NCI-H748 (cell line): Measurements from ENCODE around the gene CALML3.
A peak's percentile ranks its signal among the peaks of the same experiment; 100 is the strongest.

ENCODE experiments used
- DNase-seq: peaks from one replicate; lab custom pipeline; 2025; ENCODE audit not compliant: unreplicated experiment; lab: John Stamatoyannopoulos, UW

The CALML3 gene

GRCh38 chr10:5506246-5506645 lies 18.5 kb upstream of the CALML3 start:
- DNase-seq = no peak

- DNase-seq = no peak
Measured at GRCh38 chr10:5506751-5507648, 17.8 kb upstream of the CALML3 start.

- no peak for DNase-seq
Measured at GRCh38 chr10:5507649-5508131, 17.1 kb upstream of the CALML3 start.

- no peak for DNase-seq
Measured at GRCh38 chr10:5508161-5508604, 16.6 kb upstream of the CALML3 start.

- DNase-seq = no peak
Measured at GRCh38 chr10:5508786-5509185, 16.0 kb upstream of the CALML3 start.

- no peak for DNase-seq
Measured at GRCh38 chr10:5509236-5509635, 15.5 kb upstream of the CALML3 start.

- DNase-seq = no peak
Measured at GRCh38 chr10:5509691-5510090, 15.1 kb upstream of the CALML3 start.

- no peak for DNase-seq
Measured at GRCh38 chr10:5510281-5511072, 14.3 kb upstream of the CALML3 start.

GRCh38 chr10:5511231-5511884 lies 13.4 kb upstream of the CALML3 start:
- DNase-seq = no peak

GRCh38 chr10:5511885-5512280 lies 12.9 kb upstream of the CALML3 start:
- DNase-seq = no peak

GRCh38 chr10:5512331-5512730 lies 12.4 kb upstream of the CALML3 start:
- DNase-seq = no peak

GRCh38 chr10:5512881-5513612 lies 11.7 kb upstream of the CALML3 start:
- no peak for DNase-seq

GRCh38 chr10:5514226-5514850 lies 10.4 kb upstream of the CALML3 start:
- no peak for DNase-seq

GRCh38 chr10:5515948-5516761 lies 8.6 kb upstream of the CALML3 start:
- DNase-seq = no peak

- no peak for DNase-seq
Measured at GRCh38 chr10:5517546-5517945, 7.2 kb upstream of the CALML3 start.

GRCh38 chr10:5518143-5518542 lies 6.6 kb upstream of the CALML3 start:
- peak; percentile 93 for DNase-seq

GRCh38 chr10:5519054-5519453 lies 5.7 kb upstream of the CALML3 start:
- no peak for DNase-seq

GRCh38 chr10:5522913-5523560 lies 1.7 kb upstream of the CALML3 start:
- DNase-seq = no peak
